ENCODE measurements around the gene BCDIN3D.

Gene BCDIN3D

GRCh38 chr12:49827051-49827400 is 15.9 kb downstream of the BCDIN3D start:
- Histone ChIP-seq H3K4me3 (replicated peaks; ENCODE audit: low read depth, low read length) (peak overlapping the region; percentile 85), H3K36me3 (ENCODE audit: control insufficient read depth, insufficient read depth, low read length) (no peaks in the 10 kb centered on the region), H3K27me3 (replicated peaks; ENCODE audit: control insufficient read depth, insufficient read depth, low read length) (no peaks in the 10 kb centered on the region)
- TF ChIP-seq CTCF (IDR thresholded peaks at IDR 0.05; ENCODE audit: insufficient read depth, low read length, poor library complexity, severe bottlenecking) = no peak
- DNase-seq (ENCODE audit: extremely low read depth, insufficient read length) = no peak

GRCh38 chr12:49825971-49826421 is 16.9 kb downstream of the BCDIN3D start:
- TF ChIP-seq CTCF (IDR thresholded peaks at IDR 0.05; ENCODE audit: insufficient read depth, low read length, poor library complexity, severe bottlenecking) = no peak
- no peak for DNase-seq (ENCODE audit: extremely low read depth, insufficient read length)
- Histone ChIP-seq H3K4me3 (replicated peaks; ENCODE audit: low read depth, low read length) (no peak overlapping the region), H3K27me3 (replicated peaks; ENCODE audit: control insufficient read depth, insufficient read depth, low read length) (no peaks in the 10 kb centered on the region), H3K36me3 (ENCODE audit: control insufficient read depth, insufficient read depth, low read length) (no peaks in the 10 kb centered on the region)

GRCh38 chr12:49825360-49825970 is 17.4 kb downstream of the BCDIN3D start:
- Histone ChIP-seq H3K4me3 (replicated peaks; ENCODE audit: low read depth, low read length) (no peak overlapping the region), H3K27me3 (replicated peaks; ENCODE audit: control insufficient read depth, insufficient read depth, low read length) (no peaks in the 10 kb centered on the region), H3K36me3 (ENCODE audit: control insufficient read depth, insufficient read depth, low read length) (no peaks in the 10 kb centered on the region; the same call in 1 of the 2 replicates)
- TF ChIP-seq CTCF (IDR thresholded peaks at IDR 0.05; ENCODE audit: insufficient read depth, low read length, poor library complexity, severe bottlenecking) = no peak
- DNase-seq (ENCODE audit: extremely low read depth, insufficient read length) = no peak

GRCh38 chr12:49824895-49825294 is 18.0 kb downstream of the BCDIN3D start:
- TF ChIP-seq CTCF (IDR thresholded peaks at IDR 0.05; ENCODE audit: insufficient read depth, low read length, poor library complexity, severe bottlenecking) = no peak
- H3K27me3 ChIP-seq (replicated peaks; ENCODE audit: control insufficient read depth, insufficient read depth, low read length) = no peaks in the 10 kb centered on the region
- no peak overlapping the region for H3K4me3 ChIP-seq (replicated peaks; ENCODE audit: low read depth, low read length)
- no peaks in the 10 kb centered on the region; the same call in 1 of the 2 replicates for H3K36me3 ChIP-seq (ENCODE audit: control insufficient read depth, insufficient read depth, low read length)
- no peak for DNase-seq (ENCODE audit: extremely low read depth, insufficient read length)

GRCh38 chr12:49824416-49824815 is 18.5 kb downstream of the BCDIN3D start:
- Histone ChIP-seq H3K4me3 (replicated peaks; ENCODE audit: low read depth, low read length) (no peak overlapping the region), H3K27me3 (replicated peaks; ENCODE audit: control insufficient read depth, insufficient read depth, low read length) (no peaks in the 10 kb centered on the region), H3K36me3 (ENCODE audit: control insufficient read depth, insufficient read depth, low read length) (no peaks in the 10 kb centered on the region; the same call in 1 of the 2 replicates)
- no peak for DNase-seq (ENCODE audit: extremely low read depth, insufficient read length)
- TF ChIP-seq CTCF (IDR thresholded peaks at IDR 0.05; ENCODE audit: insufficient read depth, low read length, poor library complexity, severe bottlenecking) = no peak

GRCh38 chr12:49823951-49824350 is 19.0 kb downstream of the BCDIN3D start:
- no peak for DNase-seq (ENCODE audit: extremely low read depth, insufficient read length)
- Histone ChIP-seq H3K4me3 (replicated peaks; ENCODE audit: low read depth, low read length) (no peak overlapping the region), H3K27me3 (replicated peaks; ENCODE audit: control insufficient read depth, insufficient read depth, low read length) (no peaks in the 10 kb centered on the region), H3K36me3 (ENCODE audit: control insufficient read depth, insufficient read depth, low read length) (no peaks in the 10 kb centered on the region; the same call in 1 of the 2 replicates)
- TF ChIP-seq CTCF (IDR thresholded peaks at IDR 0.05; ENCODE audit: insufficient read depth, low read length, poor library complexity, severe bottlenecking) = no peak
